HG03439 (cell line): ENCODE results near the gene STK32C.

Experiments used
- ATAC-seq: cut with Tn5 transposase; IDR thresholded peaks from one replicate; pipeline ENCODE4 v1.9.1; 2021; ENCODE audit warnings: mild to moderate bottlenecking, moderate library complexity; ENCODE audit not compliant: unreplicated experiment

The STK32C gene

GRCh38 chr10:132250481-132251475 lies 57.0 kb downstream of the STK32C start:
- no peak for ATAC-seq

GRCh38 chr10:132249824-132250375 lies 57.9 kb downstream of the STK32C start:
- no peak for ATAC-seq

- ATAC-seq, result no peak
Observed at GRCh38 chr10:132249226-132249724, 58.5 kb downstream of the STK32C start.

GRCh38 chr10:132248455-132249225 lies 59.1 kb downstream of the STK32C start:
- ATAC-seq, result no peak

DNA sequence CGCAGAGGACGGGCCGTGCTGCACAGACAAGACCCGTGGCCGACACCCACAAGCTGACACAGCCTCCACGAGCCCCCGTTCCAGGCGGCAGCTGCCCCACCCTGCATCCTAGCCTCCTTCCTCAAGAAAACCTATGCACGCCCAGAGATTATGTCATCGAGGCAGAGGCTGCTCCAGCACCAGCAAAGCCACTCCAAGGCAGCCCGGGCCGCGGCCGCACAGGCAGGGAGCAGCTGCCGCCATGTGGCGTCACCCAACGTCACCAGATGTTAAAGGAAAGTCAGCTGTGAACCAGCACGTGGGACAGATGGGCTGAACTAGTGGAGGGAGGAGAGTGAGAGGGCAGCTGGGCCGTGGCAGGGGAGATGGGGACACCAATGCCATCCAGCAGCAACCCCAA lies 59.8 kb downstream of the STK32C start:
- ATAC-seq, result no peak

- no peak for ATAC-seq
Observed at GRCh38 chr10:132246296-132246695, 61.5 kb downstream of the STK32C start.

- no peak for ATAC-seq
Observed at GRCh38 chr10:132245056-132245455, 62.7 kb downstream of the STK32C start.

GRCh38 chr10:132243626-132244025 lies 64.1 kb downstream of the STK32C start:
- ATAC-seq, result no peak

DNA sequence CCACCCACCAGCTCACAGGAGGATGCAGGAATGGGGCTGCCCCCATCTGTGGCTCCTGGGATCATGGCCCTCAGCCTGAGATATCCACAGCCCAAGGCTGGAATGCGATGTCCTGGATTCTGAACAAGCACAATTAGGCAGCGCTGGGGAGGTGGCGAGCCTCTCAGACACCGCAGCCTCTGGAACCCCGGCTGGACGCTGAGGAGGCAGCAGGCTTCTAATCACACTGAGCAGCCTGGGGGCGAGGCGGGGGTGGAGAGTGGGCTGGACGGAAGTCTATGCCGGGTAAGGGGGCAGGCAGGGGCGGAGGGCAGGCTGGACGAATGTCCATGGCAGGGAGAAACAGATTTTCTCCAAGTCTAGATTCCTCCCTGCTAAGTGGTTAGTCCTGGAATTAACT lies 64.6 kb downstream of the STK32C start:
- no peak for ATAC-seq

- ATAC-seq, result no peak
Observed at GRCh38 chr10:132242103-132242840, 65.5 kb downstream of the STK32C start.

DNA sequence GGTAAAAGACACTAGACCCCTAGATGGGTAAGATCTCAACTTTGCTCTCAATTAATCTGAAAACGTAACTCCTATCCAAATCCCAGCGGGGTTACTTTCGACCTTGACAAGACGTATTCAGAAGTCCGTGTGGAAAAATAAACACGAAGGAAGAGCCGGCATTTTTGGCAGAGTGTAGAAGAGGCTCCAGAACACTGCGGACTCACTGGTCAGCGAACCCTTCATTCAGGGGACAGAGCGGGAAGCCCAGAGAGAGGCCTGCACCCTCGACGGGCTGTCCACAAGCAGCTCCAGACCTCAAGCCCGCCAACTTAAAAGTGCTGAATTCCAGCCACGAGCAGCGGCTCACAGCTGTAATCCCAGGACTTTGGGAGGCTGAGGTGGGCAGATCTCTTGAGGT lies 66.3 kb downstream of the STK32C start:
- ATAC-seq, result no peak

GRCh38 chr10:132241086-132241485 lies 66.7 kb downstream of the STK32C start:
- no peak for ATAC-seq

DNA sequence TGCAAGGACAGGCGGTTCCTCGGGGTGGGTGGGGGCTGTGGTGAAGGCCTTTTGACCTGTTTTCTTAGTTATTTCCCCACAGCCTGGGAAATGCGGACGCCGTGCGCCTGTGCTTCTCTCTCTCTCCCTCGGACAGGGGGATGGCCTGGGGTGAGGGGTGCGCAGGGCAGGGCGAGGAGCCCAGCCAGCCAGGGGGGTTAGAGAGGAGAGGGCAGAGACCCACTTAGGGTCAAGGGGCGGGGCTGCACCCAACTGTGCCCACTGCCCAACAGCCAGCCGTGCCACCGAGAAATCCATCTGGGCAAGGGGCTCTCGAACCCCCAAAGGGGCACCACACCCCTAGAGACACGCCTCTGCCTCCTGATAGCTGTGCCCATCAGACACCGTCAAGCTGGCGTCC lies 67.2 kb downstream of the STK32C start:
- no peak for ATAC-seq

DNA sequence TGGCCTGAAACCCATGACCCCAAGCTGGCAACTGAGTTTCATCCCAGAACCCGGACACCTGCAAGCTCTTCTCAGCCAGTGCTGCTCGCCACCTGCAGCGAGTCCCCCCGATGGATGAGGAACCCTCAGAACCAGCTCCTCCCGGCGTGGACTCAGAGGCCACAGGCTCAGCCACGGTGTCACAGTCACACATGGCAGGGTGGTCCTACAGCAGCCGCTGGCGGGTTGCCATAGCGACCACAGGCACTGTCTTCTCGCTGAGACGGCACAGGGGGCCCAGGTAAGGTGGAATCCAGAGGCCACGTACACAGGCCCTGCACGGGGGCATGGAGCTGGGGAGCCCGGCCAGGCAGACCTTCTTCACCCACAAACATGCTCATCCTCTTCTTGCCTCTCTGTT lies 67.6 kb downstream of the STK32C start:
- ATAC-seq, result no peak

DNA sequence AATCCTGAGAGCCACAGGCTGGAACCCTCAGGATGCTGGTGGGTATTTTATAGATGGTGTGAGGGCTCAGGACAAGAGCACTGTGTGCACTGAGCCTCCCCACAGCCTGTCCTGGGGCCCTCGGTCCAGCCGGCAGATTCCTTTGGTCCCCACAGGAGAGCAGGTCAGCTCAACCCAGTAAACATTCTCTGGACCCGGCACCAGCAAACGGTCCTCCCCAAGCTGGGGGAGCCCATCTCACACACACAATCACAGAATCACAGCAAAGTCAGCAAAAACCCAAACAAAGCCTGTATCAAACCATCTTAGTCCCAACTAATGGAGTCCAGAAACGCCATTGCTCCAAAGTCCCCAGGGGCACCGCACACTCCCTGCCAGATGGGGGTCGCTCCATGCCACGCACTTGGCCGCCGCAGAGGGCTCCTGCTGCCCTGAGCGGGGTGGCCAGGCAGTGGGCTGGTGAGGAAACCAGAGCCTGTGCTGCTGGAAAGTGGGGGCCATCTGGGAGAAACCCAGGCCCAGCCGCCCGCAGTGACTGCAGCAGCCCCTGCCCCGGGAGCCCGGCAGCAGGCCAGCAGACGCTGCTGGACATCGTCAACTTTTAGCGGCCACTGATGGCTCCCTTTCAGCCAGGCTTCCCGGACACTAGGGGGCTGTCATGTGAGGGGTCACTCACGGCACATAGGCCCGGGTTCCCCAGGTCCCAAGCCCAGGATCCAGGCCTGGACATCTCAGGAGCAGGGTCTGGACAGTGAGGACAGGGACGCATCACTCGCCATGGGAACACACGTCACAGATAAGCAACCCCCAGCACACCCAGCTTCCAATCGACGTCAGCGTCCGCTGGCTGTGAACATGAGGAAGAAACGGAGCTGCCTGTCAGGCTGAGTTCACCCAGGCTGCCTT lies 68.4 kb downstream of the STK32C start:
- ATAC-seq, result no peak

GRCh38 chr10:132238371-132239125 lies 69.2 kb downstream of the STK32C start:
- ATAC-seq, result no peak

- ATAC-seq, result no peak
Observed at GRCh38 chr10:132237871-132238270, 69.9 kb downstream of the STK32C start.

DNA sequence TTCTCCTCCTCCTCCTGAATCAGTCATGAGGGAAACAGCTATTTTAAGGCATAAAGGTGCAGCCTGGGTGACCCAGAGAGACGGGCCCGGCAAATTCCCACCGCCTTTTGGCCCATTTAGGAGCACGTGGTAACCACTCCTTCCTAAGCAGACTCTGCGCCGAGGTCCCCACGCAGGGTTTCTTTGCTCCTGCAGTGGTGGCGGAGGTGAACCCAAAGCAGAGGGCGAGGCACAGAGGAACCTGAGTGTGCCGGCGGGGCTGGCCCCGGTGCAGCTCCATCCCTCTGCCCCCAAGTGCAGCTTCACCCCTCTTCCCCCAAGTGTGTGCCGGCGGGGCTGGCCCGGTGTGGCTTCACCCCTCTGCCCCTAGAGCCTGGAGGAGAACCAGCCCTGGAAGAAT lies 70.4 kb downstream of the STK32C start:
- ATAC-seq, result no peak

- ATAC-seq, result no peak
Observed at GRCh38 chr10:132236881-132237280, 70.9 kb downstream of the STK32C start.
